CD4-positive, alpha-beta T cell treated with Interleukin-10 for 1 hour (primary cell): ENCODE measurements around the gene DISP3.

Experiments used
- DNase-seq: peaks from one replicate; pipeline ENCODE4 v3.0.0-alpha.2; 2020

DISP3 gene

GRCh38 chr1:11478571-11479374 lies at the start of gene DISP3:
Gene DISP3, plus strand, starts transcription at chr1:11479155. Its CDS starts 21,838 bp downstream, at chr1:11500993.
- DNase-seq = peak; percentile 69

- no peak for DNase-seq
These were observed 49.7 kb upstream of the DISP3 start for GRCh38 chr1:11429226-11429625.

- no peak for DNase-seq
These were observed 49.0 kb upstream of the DISP3 start for GRCh38 chr1:11429935-11430334.

DNA sequence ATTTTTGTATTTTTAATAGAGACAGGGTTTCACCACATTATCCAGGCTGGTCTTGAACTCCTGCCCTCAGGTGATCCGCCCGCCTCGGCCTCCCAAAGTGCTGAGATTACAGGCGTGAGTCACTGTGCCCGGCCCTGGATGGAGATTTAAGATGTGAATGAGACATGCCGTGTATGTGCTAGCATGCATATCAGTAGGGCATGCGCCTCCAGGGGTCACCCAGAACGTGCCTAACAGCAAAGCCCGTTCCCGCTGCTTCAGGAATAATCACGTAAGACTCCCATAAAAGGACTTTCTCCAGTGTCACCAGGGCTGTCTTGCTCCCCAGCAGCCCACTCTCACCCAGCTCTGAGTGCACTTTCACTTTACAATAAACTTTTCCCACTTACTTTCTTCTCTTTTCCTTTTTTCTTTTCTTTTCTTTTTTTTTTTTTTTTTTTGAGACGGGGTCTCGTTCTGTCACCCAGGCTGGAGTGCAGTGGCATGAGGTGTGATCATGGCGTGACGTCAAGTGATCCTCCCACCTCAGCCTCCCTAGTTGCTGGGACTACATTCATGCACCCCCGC lies 46.9 kb upstream of the DISP3 start:
- no peak for DNase-seq

- DNase-seq = no peak
These were observed 46.4 kb upstream of the DISP3 start for GRCh38 chr1:11432526-11432925.

- no peak for DNase-seq
These were observed 44.5 kb upstream of the DISP3 start for GRCh38 chr1:11434501-11434900.

- no peak for DNase-seq
These were observed 44.0 kb upstream of the DISP3 start for GRCh38 chr1:11434926-11435325.

- no peak for DNase-seq
These were observed 40.0 kb upstream of the DISP3 start for GRCh38 chr1:11438996-11439395.

- DNase-seq = no peak
These were observed 37.6 kb upstream of the DISP3 start for GRCh38 chr1:11441211-11441952.

DNA sequence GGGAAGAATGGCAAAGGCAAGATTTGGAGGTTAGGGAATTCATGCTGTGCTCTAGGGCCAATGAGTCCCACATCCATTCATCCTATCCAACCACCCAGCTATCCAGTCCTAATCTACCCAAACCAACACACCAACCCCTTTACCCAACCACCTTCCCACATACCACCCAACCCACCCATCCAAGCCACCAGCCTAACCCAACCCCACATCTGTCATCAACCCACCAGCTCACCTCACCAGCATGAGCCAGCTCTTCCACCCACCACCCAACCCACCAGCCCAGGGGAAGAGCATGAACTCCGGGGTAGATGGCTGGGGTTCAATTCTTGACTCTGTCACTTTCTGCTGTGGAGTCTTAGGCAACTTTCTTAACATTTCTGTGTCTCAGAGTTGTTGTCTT lies 35.9 kb upstream of the DISP3 start:
- no peak for DNase-seq

GRCh38 chr1:11443961-11444658 lies 34.8 kb upstream of the DISP3 start:
- no peak for DNase-seq

DNA sequence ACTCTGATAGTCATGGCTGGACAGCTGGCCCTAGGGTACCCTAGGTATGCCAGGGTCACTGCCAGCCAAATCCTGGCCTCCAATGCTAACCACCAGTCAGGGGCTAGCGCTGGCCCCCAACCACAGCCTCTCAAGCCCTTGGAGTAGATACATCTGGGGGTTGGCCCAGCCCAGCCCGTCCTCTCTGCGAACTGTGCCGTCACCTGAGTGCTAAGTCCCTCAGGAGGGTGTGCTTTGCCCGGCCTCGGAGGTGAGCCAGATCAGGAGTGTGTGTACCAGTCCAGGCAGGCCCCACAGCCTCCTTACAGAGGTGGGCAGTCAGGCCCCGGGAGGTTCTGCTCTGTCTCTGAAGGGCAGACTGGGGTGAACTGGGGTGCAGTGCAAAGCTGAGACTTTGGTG lies 34.0 kb upstream of the DISP3 start:
- no peak for DNase-seq

- DNase-seq = no peak
These were observed 31.1 kb upstream of the DISP3 start for GRCh38 chr1:11447903-11448302.

DNA sequence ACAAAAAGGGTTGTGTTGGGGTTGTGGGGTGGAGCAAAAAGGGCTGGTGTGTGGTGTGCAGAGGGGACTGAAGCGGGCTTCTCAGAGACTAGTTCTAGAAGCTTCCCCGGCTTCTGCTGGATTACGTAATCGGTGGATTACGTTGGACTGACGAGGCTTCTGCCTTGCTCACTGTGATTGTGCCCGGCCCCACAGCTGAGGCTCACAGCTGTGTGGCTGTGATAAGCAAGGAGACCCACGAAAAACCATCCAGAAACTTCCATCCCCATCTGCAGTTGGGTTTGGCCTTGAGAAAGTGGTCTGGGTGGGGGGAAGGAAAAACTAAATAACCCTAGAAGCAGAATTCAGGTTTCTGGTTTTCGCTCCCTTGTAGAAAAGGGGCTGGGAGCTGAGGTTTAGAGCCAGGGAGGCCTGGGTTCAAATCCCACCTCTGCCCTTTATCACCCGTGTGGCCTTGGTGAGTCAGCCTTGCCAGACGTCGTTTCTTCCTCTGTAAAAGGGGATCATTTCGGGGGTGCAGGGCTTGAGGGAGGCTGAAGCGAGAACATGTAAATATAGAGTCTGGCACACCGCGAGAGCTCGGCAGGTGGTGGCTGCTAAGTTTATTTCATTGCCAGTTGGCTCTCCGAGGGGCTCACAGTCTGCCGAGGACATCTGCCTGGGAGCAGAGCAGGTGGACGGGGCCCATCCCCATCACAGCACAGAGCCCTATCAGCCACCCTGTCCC lies 30.4 kb upstream of the DISP3 start:
- no peak for DNase-seq

GRCh38 chr1:11449100-11449403 lies 29.9 kb upstream of the DISP3 start:
- no peak for DNase-seq

DNA sequence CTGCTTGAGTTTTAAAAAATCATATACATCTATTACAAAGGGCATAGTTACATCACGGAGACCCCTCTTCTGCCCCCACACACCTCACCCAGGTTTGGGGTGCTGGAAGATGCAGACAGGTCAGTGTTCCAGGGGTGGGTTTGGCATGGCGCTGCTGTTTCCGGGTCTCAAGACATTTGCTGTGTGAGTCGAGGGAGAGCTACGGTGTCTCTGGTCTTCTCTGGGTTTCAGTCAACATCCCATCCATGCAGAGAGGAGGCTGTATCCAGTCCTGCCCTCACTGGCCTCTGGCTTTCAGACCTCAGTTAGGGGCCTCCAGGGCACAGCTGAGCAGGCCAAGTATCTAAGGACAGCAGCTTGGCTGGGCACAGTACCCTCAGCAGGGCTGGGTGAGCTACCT lies 28.6 kb upstream of the DISP3 start:
- DNase-seq = no peak

DNA sequence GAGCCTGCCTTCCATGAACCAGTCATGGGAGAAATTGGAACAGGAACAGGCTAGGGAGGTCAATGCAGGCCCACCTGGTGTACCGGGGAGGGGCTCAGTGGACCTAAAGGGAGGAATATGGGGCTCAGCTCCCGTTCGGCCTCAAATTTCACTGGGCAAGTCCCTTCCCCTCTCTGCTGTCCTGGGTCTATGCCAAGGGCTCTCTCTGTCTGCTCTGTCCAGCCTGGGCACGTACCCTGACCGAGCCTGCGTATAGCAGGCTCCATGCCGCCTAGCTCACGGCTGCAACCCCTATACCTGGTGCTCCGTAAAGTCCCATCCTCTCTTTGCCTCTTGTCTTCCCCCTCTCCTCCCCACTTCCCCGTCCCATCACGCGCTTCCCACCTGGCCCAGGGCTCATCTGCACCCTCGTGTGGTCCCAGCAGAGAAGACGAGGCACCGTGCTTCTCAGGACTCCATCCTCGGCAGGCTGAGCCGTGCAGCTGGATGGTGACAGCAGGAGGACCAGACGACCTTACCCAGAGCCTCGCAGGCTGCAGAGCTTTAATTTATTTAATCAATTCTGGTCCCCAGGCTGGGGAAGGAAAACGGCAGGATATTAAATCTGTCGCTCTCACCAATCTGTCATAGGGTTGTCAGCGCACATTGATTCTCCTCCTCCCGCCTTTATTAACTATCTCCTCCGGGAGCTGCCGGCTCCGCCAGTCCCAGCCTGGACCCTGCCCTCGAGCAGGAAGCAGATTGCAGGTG lies 25.0 kb upstream of the DISP3 start:
- DNase-seq = no peak

DNA sequence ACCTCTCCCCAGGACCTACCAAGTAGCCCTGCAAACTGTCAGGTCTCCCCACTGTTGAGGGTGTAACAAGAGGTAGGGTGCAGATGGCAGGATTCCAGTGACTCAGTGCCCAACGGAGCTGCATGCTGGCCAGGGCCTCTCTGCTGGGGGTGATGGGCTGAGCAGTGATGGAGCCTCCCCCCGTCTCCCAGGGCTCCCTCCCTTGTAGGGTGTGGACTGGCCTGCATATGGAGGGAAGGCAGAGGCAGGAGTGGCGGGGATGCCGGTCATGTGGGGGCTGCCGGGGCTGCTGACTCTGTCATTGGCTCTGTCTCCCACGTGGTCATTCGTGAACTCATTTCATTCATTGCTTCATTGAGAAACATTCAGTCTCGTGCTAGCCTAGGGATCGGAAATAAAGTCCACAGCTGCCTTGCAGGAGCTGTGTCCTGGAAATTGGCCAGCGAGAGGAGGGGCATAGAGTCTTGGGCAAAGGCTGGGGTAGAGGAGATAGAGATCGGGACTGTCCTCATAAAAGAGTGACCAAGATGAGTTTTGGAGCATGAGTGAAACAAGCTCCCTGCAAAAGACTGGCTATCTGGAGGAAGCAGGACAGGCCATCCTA lies 22.9 kb upstream of the DISP3 start:
- DNase-seq = no peak

GRCh38 chr1:11456965-11457364 lies 22.0 kb upstream of the DISP3 start:
- DNase-seq = no peak

- DNase-seq = no peak
These were observed 20.1 kb upstream of the DISP3 start for GRCh38 chr1:11458811-11459275.

DNA sequence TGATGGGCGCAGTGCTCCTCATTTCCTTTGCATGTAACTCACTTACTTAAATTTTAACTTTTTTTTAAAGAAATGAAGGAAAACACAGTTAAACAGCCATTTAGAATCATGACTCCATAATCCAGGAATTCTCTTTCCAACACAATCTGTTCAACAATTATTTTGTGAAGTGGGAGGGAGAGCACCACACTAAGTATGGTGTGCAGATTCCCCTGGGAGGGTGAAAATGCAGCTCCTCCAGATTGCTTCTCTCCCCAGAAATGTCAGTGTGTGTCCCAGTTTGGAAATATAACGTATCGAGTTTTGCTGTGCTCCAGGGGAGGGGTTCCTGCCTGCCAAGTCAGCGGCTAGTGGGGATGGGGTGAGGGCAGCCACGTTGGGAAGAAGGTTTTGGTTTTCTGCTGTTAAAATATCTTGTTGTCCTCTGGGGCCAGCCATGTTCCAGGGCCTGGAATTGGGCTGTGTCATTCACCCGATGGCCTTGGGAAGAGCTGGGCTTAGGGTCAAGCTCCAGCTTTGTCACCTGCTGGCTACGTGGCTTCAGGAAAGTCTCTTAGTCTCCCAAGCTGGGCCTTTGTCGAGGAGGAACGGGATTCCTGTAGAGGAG lies 17.3 kb upstream of the DISP3 start:
- DNase-seq = no peak
